ENCODE measurements around the gene INPP4B.
A peak's percentile ranks its signal among the peaks of the same experiment; 100 is the strongest.

INPP4B gene

GRCh38 chr4:142846108-142846728 is at the start of gene INPP4B:
TSS of gene INPP4B (minus strand) at chr4:142846301.
- FAIRE-seq (no peak), DNase-seq (ENCODE audit: low spot score) (peak; percentile 42)

- FAIRE-seq (no peak), DNase-seq (ENCODE audit: low spot score) (no peak)
Observed at GRCh38 chr4:142893012-142893411, 46.9 kb upstream of the INPP4B start.

GRCh38 chr4:142886566-142886965 is 40.5 kb upstream of the INPP4B start:
- DNase-seq (ENCODE audit: low spot score) (no peak), FAIRE-seq (no peak)

- FAIRE-seq: no peak
- no peak for DNase-seq (ENCODE audit: low spot score)
Observed at GRCh38 chr4:142883040-142883832, 37.1 kb upstream of the INPP4B start.

GRCh38 chr4:142882159-142882558 is 36.1 kb upstream of the INPP4B start:
- FAIRE-seq: no peak

GRCh38 chr4:142881331-142881730 is 35.2 kb upstream of the INPP4B start:
- DNase-seq (ENCODE audit: low spot score): no peak
- FAIRE-seq: no peak

More at GRCh38 chr4:142882159-142882558, 36.1 kb upstream of the INPP4B start:
- no peak for DNase-seq (ENCODE audit: low spot score)

- no peak for DNase-seq (ENCODE audit: low spot score)
- no peak for FAIRE-seq
Observed at GRCh38 chr4:142875117-142875516, 29.0 kb upstream of the INPP4B start.

- no peak for FAIRE-seq
- no peak for DNase-seq (ENCODE audit: low spot score)
Observed at GRCh38 chr4:142874684-142875083, 28.6 kb upstream of the INPP4B start.

- FAIRE-seq: no peak
- no peak for DNase-seq (ENCODE audit: low spot score)
Observed at GRCh38 chr4:142866685-142867084, 20.6 kb upstream of the INPP4B start.

GRCh38 chr4:142861351-142861750 is 15.2 kb upstream of the INPP4B start:
- FAIRE-seq: no peak
- DNase-seq (ENCODE audit: low spot score): no peak

- DNase-seq (ENCODE audit: low spot score): no peak
Observed at GRCh38 chr4:142858965-142859364, 12.9 kb upstream of the INPP4B start.

GRCh38 chr4:142858446-142858845 is 12.3 kb upstream of the INPP4B start:
- DNase-seq (ENCODE audit: low spot score): no peak
- no peak for FAIRE-seq

More at GRCh38 chr4:142858965-142859364, 12.9 kb upstream of the INPP4B start:
- no peak for FAIRE-seq

GRCh38 chr4:142856576-142856975 is 10.5 kb upstream of the INPP4B start:
- DNase-seq (ENCODE audit: low spot score) (no peak), FAIRE-seq (no peak)

- DNase-seq (ENCODE audit: low spot score) (no peak), FAIRE-seq (no peak)
Observed at GRCh38 chr4:142850478-142850877, 4.4 kb upstream of the INPP4B start.

- no peak for FAIRE-seq
- peak; percentile 57 for DNase-seq (ENCODE audit: low spot score)
Observed at GRCh38 chr4:142846729-142847596, 862 bp upstream of the INPP4B start.

GRCh38 chr4:142845293-142846107 is 601 bp downstream of the INPP4B start:
- FAIRE-seq: no peak
- peak; percentile 9 for DNase-seq (ENCODE audit: low spot score)

- FAIRE-seq: no peak
Observed at GRCh38 chr4:142844782-142845181, 1.3 kb downstream of the INPP4B start.

GRCh38 chr4:142840516-142841123 is 5.5 kb downstream of the INPP4B start:
- FAIRE-seq (no peak), DNase-seq (ENCODE audit: low spot score) (no peak)

More at GRCh38 chr4:142844782-142845181, 1.3 kb downstream of the INPP4B start:
- DNase-seq (ENCODE audit: low spot score): no peak

GRCh38 chr4:142838778-142839177 is 7.3 kb downstream of the INPP4B start:
- DNase-seq (ENCODE audit: low spot score): no peak
- no peak for FAIRE-seq

- no peak for DNase-seq (ENCODE audit: low spot score)
- no peak for FAIRE-seq
Observed at GRCh38 chr4:142832022-142832421, 14.1 kb downstream of the INPP4B start.

Data from urothelium cell line (cell line).